GM19351 (cell line): ENCODE data around the gene GABRA4.

Experiments used
- ATAC-seq: cut with Tn5 transposase; IDR thresholded peaks from one replicate; pipeline ENCODE4 v1.9.1; 2021; ENCODE audit warnings: mild to moderate bottlenecking, moderate library complexity; ENCODE audit not compliant: unreplicated experiment

Gene GABRA4

GRCh38 chr4:46979726-46980125, 13.7 kb downstream of the GABRA4 start:
- ATAC-seq = no peak

- no peak for ATAC-seq
Measured at GRCh38 chr4:46979283-46979682, 14.1 kb downstream of the GABRA4 start.

GRCh38 chr4:46977245-46977644, 16.1 kb downstream of the GABRA4 start:
- no peak for ATAC-seq

GRCh38 chr4:46975812-46976553, 17.4 kb downstream of the GABRA4 start:
- peak; percentile 63 for ATAC-seq

GRCh38 chr4:46974891-46975543, 18.4 kb downstream of the GABRA4 start:
- no peak for ATAC-seq

GRCh38 chr4:46968847-46969246, 24.5 kb downstream of the GABRA4 start:
- ATAC-seq = no peak

- no peak for ATAC-seq
Measured at GRCh38 chr4:46967631-46968030, 25.8 kb downstream of the GABRA4 start.

GRCh38 chr4:46958742-46959488, 34.5 kb downstream of the GABRA4 start:
- no peak for ATAC-seq

GRCh38 chr4:46956451-46956850, 36.9 kb downstream of the GABRA4 start:
- ATAC-seq = no peak

GRCh38 chr4:46955601-46956000, 37.8 kb downstream of the GABRA4 start:
- ATAC-seq = no peak

GRCh38 chr4:46954643-46955042, 38.7 kb downstream of the GABRA4 start:
- ATAC-seq = no peak

- no peak for ATAC-seq
Measured at GRCh38 chr4:46953564-46953963, 39.8 kb downstream of the GABRA4 start.

GRCh38 chr4:46952451-46952850, 40.9 kb downstream of the GABRA4 start:
- ATAC-seq = no peak

- no peak for ATAC-seq
Measured at GRCh38 chr4:46950826-46951225, 42.6 kb downstream of the GABRA4 start.

- ATAC-seq = no peak
Measured at GRCh38 chr4:46949822-46950221, 43.6 kb downstream of the GABRA4 start.

- no peak for ATAC-seq
Measured at GRCh38 chr4:46947541-46947940, 45.8 kb downstream of the GABRA4 start.

GRCh38 chr4:46946919-46947536, 46.4 kb downstream of the GABRA4 start:
- no peak for ATAC-seq

- ATAC-seq = no peak
Measured at GRCh38 chr4:46945062-46945461, 48.3 kb downstream of the GABRA4 start.

GRCh38 chr4:46944345-46944744, 49.0 kb downstream of the GABRA4 start:
- ATAC-seq = no peak

GRCh38 chr4:46937493-46937892, 55.9 kb downstream of the GABRA4 start:
- peak; percentile 60 for ATAC-seq

GRCh38 chr4:46934726-46935125, 58.7 kb downstream of the GABRA4 start:
- no peak for ATAC-seq
